HG02571 (cell line): ENCODE results near the gene TUBGCP6.

ENCODE experiments used
- ATAC-seq: cut with Tn5 transposase; IDR thresholded peaks from one replicate; pipeline ENCODE4 v1.9.1; 2021; ENCODE audit warnings: mild to moderate bottlenecking, moderate library complexity; ENCODE audit not compliant: unreplicated experiment

Gene TUBGCP6

GRCh38 chr22:50184004-50184901 lies 60.6 kb downstream of the TUBGCP6 start:
- no peak for ATAC-seq

- no peak for ATAC-seq
Measured at GRCh38 chr22:50183141-50183971, 61.5 kb downstream of the TUBGCP6 start.

- ATAC-seq, result no peak
Measured at GRCh38 chr22:50182176-50183081, 62.4 kb downstream of the TUBGCP6 start.

GRCh38 chr22:50180727-50181521 lies 63.9 kb downstream of the TUBGCP6 start:
- no peak for ATAC-seq

GRCh38 chr22:50179937-50180726 lies 64.7 kb downstream of the TUBGCP6 start:
- ATAC-seq, result no peak

GRCh38 chr22:50178871-50179869 lies 65.7 kb downstream of the TUBGCP6 start:
- no peak for ATAC-seq

GRCh38 chr22:50178471-50178864 lies 66.4 kb downstream of the TUBGCP6 start:
- ATAC-seq, result no peak

GRCh38 chr22:50177537-50178470 lies 67.0 kb downstream of the TUBGCP6 start:
- ATAC-seq, result no peak

- ATAC-seq, result no peak
Measured at GRCh38 chr22:50176850-50177536, 67.8 kb downstream of the TUBGCP6 start.

- ATAC-seq, result no peak
Measured at GRCh38 chr22:50175921-50176849, 68.6 kb downstream of the TUBGCP6 start.

- no peak for ATAC-seq
Measured at GRCh38 chr22:50175191-50175461, 69.7 kb downstream of the TUBGCP6 start.

GRCh38 chr22:50174382-50175190 lies 70.2 kb downstream of the TUBGCP6 start:
- ATAC-seq, result no peak

- no peak for ATAC-seq
Measured at GRCh38 chr22:50173983-50174355, 70.9 kb downstream of the TUBGCP6 start.

GRCh38 chr22:50173311-50173982 lies 71.4 kb downstream of the TUBGCP6 start:
- no peak for ATAC-seq
